SK-N-MC (cell line): ENCODE measurements around the gene PKDREJ.

Experiments
- EZH2 ChIP-seq: fragments of 200-600 bp; sonication (generic); IDR thresholded peaks from one replicate; pipeline ENCODE4 v1.6.1; 2017; ENCODE audit warnings: antibody characterized with exemption
- FOXP2 ChIP-seq: optimal IDR thresholded peaks from 2 replicates; pipeline ENCODE3; 2011; ENCODE audit warnings: mild to moderate bottlenecking, moderate library complexity; ENCODE audit not compliant: insufficient read depth; ENCODE audit errors: extremely low read length, control extremely low read depth
- POLR2AphosphoS5 ChIP-seq: IDR thresholded peaks from 2 replicates; pipeline ENCODE4 v1.6.1; 2012; ENCODE audit warnings: mild to moderate bottlenecking, low read depth, low read length, borderline replicate concordance

GRCh38 chr22:46296257-46297150 is 33.4 kb upstream of the PKDREJ start, which contains the start of gene GTSE1:
- TF ChIP-seq EZH2, result no peak
- peak; percentile 77 for TF ChIP-seq POLR2AphosphoS5
- TF ChIP-seq FOXP2, result peak; percentile 43
